Panc1 (cell line): Measurements from ENCODE around the gene ADGRB3. TPM values are rescaled to one million over a fixed set of nuclear protein-coding genes. Genes with fewer than 3 reads are reported as not detected.

ENCODE experiments used
- ATAC-seq: fragments of 200-7000 bp; cut with Tn5 transposase; 2 replicates; pipeline ENCODE4 v1.9.1; 2020; ENCODE audit warnings: mild to moderate bottlenecking, moderate library complexity
- BruUV-seq: library from RNA; stranded (reverse); fragments of 400-500 nt; replicated peaks from 2 replicates; lab custom pipeline; 2021; lab: Mats Ljungman, UMichigan
- CTCF ChIA-PET: fragments of 300-600 bp; sonication (Branson Sonifier 250); formaldehyde crosslinking; loops from one replicate; lab custom pipeline; 2022; ENCODE audit warnings: antibody characterized with exemption; lab: Charles Lee
- POLR2A ChIA-PET: fragments of 300-600 bp; sonication (Branson Sonifier 250); formaldehyde crosslinking; loops from one replicate; lab custom pipeline; 2022; ENCODE audit warnings: antibody characterized with exemption; lab: Charles Lee
- DNase-seq: peaks from one replicate; pipeline ENCODE4 v3.0.0-alpha.2; 2010; ENCODE audit warnings: low read depth, low spot score
- H3K27ac ChIP-seq: 2 replicates; pipeline ENCODE4 v1.5.1; 2011; ENCODE audit warnings: mild to moderate bottlenecking, low read length, inconsistent platforms
- H3K27me3 ChIP-seq: fragments of 200-500 bp; sonication (Bioruptor generic); 2 replicates; pipeline ENCODE4 v1.6.0; 2014; ENCODE audit warnings: low read length, inconsistent platforms; ENCODE audit not compliant: control insufficient read depth, insufficient read depth
- H3K36me3 ChIP-seq: fragments of 200-500 bp; sonication (Bioruptor generic); 2 replicates; pipeline ENCODE4 v1.5.1; 2014; ENCODE audit warnings: inconsistent platforms, mild to moderate bottlenecking, low read length, moderate library complexity; ENCODE audit not compliant: control insufficient read depth, insufficient read depth
- H3K4me1 ChIP-seq: 2 replicates; pipeline ENCODE4 v1.5.1; 2011; ENCODE audit warnings: inconsistent platforms, mild to moderate bottlenecking, low read length, moderate library complexity; ENCODE audit not compliant: control insufficient read depth, insufficient read depth
- H3K4me3 ChIP-seq, 2 experiments: 2 replicates each; pipeline ENCODE4 v1.5.1; 2011 to 2012; ENCODE audit warnings: low read depth in 2 of 2, low read length in 2 of 2, mild to moderate bottlenecking in 2 of 2, inconsistent platforms in 1 of 2, moderate library complexity in 1 of 2
- H3K9me3 ChIP-seq: fragments of 200-500 bp; sonication (Bioruptor generic); 2 replicates; pipeline ENCODE4 v1.5.1; 2014; ENCODE audit warnings: low read depth, mild to moderate bottlenecking, inconsistent platforms, low read length, moderate library complexity; ENCODE audit not compliant: control insufficient read depth, insufficient read depth
- POLR2AphosphoS5 ChIP-seq: IDR thresholded peaks from 2 replicates; pipeline ENCODE4 v1.6.1; 2012; ENCODE audit warnings: mild to moderate bottlenecking, low read depth, low read length, moderate library complexity
- SIN3A ChIP-seq: IDR thresholded peaks from 2 replicates; pipeline ENCODE4 v1.6.1; 2012; ENCODE audit warnings: low read depth, mild to moderate bottlenecking, low read length, moderate library complexity, borderline replicate concordance; ENCODE audit not compliant: insufficient read depth
- TCF7L2 ChIP-seq: IDR thresholded peaks from 2 replicates; pipeline ENCODE4 v1.6.1; 2011; ENCODE audit warnings: mild to moderate bottlenecking, low read depth, low read length, inconsistent platforms
- in situ Hi-C: cut with HindIII; loops from 2 replicates; pipeline ENCODE4 v1.10.0; 2016; ENCODE audit warnings: low sequenced_read_pairs, low pct_unique_long_range_greater_than_20kb
- intact Hi-C: fragments of 100-400 bp; cut with micrococcal nuclease; formaldehyde crosslinking; loops from one replicate; pipeline ENCODE4 v1.10.0; 2022; ENCODE audit not compliant: unreplicated experiment
- total RNA-seq: library from RNA; stranded (reverse); gene quantifications from one replicate; pipeline ENCODE4 v1.2.1, GENCODE V29; 2021; ENCODE audit not compliant: unreplicated experiment
- TF ChIP-seq, protein P1 (sequence below), 2 experiments: IDR thresholded peaks; 2 replicates each; pipeline ENCODE4 v1.6.1; 2011 to 2012; ENCODE audit warnings: low read depth in 2 of 2, control low read depth in 1 of 2, low read length in 1 of 2, mild to moderate bottlenecking in 1 of 2, moderate library complexity in 1 of 2; ENCODE audit not compliant: insufficient read depth in 1 of 2
- TF ChIP-seq, protein P2 (sequence below): fragments of 450-650 bp; IDR thresholded peaks from 2 replicates; pipeline ENCODE4 v1.5.1; 2017; ENCODE audit warnings: mild to moderate bottlenecking

Gene ADGRB3
- total RNA-seq, 1 experiment from 2014 or later = 0.10 TPM

DNA sequence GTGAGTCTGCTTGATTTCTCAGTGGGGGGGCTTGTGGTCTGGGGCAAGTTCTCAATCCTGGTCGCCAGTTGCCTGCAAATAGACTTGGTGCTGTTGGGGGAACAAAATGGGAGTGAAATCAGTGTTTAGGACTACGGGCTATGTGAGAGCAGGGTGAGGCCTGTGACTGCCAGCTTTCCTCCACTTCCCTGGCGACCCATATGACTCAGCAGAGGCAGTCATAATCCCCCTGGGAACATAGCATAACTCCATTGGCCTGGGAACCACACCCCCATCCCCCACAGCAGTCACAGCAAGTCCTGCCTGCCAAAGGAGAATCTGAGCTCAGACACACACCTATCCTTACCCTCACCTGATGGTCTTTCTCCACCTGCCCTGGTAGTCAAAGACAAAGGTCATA is 773.8 kb downstream of the ADGRB3 start:
- Histone ChIP-seq H3K9me3 (no peaks in the 10 kb centered on the region), H3K4me3 (no peak overlapping the region), H3K4me1 (no peaks in the 10 kb centered on the region), H3K27me3 (no peaks in the 10 kb centered on the region), H3K27ac (no peak overlapping the region), H3K36me3 (no peaks in the 10 kb centered on the region)
- no peak for ATAC-seq
- no peak for DNase-seq
- in situ Hi-C loops = no loop called here
- POLR2A ChIA-PET = no interaction called here
- BruUV-seq = no TSS peak
- CTCF ChIA-PET = no interaction called here
- TF ChIP-seq, protein P1, sequence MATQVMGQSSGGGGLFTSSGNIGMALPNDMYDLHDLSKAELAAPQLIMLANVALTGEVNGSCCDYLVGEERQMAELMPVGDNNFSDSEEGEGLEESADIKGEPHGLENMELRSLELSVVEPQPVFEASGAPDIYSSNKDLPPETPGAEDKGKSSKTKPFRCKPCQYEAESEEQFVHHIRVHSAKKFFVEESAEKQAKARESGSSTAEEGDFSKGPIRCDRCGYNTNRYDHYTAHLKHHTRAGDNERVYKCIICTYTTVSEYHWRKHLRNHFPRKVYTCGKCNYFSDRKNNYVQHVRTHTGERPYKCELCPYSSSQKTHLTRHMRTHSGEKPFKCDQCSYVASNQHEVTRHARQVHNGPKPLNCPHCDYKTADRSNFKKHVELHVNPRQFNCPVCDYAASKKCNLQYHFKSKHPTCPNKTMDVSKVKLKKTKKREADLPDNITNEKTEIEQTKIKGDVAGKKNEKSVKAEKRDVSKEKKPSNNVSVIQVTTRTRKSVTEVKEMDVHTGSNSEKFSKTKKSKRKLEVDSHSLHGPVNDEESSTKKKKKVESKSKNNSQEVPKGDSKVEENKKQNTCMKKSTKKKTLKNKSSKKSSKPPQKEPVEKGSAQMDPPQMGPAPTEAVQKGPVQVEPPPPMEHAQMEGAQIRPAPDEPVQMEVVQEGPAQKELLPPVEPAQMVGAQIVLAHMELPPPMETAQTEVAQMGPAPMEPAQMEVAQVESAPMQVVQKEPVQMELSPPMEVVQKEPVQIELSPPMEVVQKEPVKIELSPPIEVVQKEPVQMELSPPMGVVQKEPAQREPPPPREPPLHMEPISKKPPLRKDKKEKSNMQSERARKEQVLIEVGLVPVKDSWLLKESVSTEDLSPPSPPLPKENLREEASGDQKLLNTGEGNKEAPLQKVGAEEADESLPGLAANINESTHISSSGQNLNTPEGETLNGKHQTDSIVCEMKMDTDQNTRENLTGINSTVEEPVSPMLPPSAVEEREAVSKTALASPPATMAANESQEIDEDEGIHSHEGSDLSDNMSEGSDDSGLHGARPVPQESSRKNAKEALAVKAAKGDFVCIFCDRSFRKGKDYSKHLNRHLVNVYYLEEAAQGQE (IDR thresholded peaks at IDR 0.05; ENCODE audit: insufficient read depth in 1 of 2, low read depth in 2 of 2, low read length in 1 of 2) = no peak
- no peak for TF ChIP-seq TCF7L2
- no peak for TF ChIP-seq SIN3A
- TF ChIP-seq, protein P2, sequence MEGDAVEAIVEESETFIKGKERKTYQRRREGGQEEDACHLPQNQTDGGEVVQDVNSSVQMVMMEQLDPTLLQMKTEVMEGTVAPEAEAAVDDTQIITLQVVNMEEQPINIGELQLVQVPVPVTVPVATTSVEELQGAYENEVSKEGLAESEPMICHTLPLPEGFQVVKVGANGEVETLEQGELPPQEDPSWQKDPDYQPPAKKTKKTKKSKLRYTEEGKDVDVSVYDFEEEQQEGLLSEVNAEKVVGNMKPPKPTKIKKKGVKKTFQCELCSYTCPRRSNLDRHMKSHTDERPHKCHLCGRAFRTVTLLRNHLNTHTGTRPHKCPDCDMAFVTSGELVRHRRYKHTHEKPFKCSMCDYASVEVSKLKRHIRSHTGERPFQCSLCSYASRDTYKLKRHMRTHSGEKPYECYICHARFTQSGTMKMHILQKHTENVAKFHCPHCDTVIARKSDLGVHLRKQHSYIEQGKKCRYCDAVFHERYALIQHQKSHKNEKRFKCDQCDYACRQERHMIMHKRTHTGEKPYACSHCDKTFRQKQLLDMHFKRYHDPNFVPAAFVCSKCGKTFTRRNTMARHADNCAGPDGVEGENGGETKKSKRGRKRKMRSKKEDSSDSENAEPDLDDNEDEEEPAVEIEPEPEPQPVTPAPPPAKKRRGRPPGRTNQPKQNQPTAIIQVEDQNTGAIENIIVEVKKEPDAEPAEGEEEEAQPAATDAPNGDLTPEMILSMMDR = no peak
- intact Hi-C loops = no loop called here

DNA sequence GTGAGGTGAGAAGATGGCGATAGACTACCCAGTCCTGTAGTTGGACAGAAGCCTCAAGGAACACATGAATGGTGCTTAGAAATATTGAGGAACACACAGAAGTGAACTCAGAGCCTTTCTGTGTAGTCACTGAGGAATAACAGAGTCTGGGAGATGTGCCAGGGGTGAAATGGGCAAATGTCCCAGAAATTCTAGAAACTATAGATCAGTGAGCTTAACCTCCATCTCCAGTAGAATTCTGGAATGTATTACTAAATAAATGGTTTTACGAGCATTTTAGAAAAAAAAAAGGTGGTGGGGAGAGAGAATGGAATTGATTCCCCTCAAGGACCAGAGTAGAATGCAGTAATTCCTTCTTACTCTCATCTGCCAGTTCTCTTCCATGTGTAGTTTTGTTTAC is 781.7 kb downstream of the ADGRB3 start:
- DNase-seq (no peak), ATAC-seq (no peak)
- H3K4me3 ChIP-seq = no peak overlapping the region
- CTCF ChIA-PET = no interaction called here
- in situ Hi-C loops (no loop called here), intact Hi-C loops (no loop called here)
- no peaks in the 10 kb centered on the region for H3K27me3 ChIP-seq
- no peaks in the 10 kb centered on the region for H3K9me3 ChIP-seq
- POLR2A ChIA-PET = no interaction called here
- no peaks in the 10 kb centered on the region for H3K4me1 ChIP-seq
- no peak overlapping the region for H3K27ac ChIP-seq
- H3K36me3 ChIP-seq = no peaks in the 10 kb centered on the region
- no TSS peak for BruUV-seq
- TF ChIP-seq, protein P2 = no peak
- TF ChIP-seq POLR2AphosphoS5 (no peak), SIN3A (no peak), TCF7L2 (no peak)
- TF ChIP-seq, protein P1 (IDR thresholded peaks at IDR 0.05; ENCODE audit: insufficient read depth in 1 of 2, low read depth in 2 of 2, low read length in 1 of 2) = no peak
